MM.1S (cell line): ENCODE results near the gene BRD1.

Source experiments
- DNase-seq: peaks from one replicate; pipeline ENCODE4 v3.0.0-alpha.2; 2015
- H2AFZ ChIP-seq: fragments of 300-600 bp; sonication (generic); 2 replicates; pipeline ENCODE4 v1.6.0; 2016; ENCODE audit warnings: antibody characterized with exemption, low read length
- H3F3A ChIP-seq: fragments of 300-600 bp; sonication (generic); 2 replicates; pipeline ENCODE4 v1.6.1; 2016; ENCODE audit warnings: mild to moderate bottlenecking, antibody characterized with exemption, low read length, moderate library complexity, mixed read lengths; ENCODE audit not compliant: insufficient read depth
- H3K27ac ChIP-seq: fragments of 300-600 bp; sonication (generic); 2 replicates; pipeline ENCODE4 v1.5.1; 2016; ENCODE audit warnings: mild to moderate bottlenecking, low read length
- H3K27me3 ChIP-seq: fragments of 300-600 bp; sonication (generic); replicated peaks from 2 replicates; pipeline ENCODE4 v1.6.0; 2016; ENCODE audit warnings: low read length; ENCODE audit not compliant: insufficient read depth
- H3K36me3 ChIP-seq: fragments of 300-600 bp; sonication (generic); replicated peaks from 2 replicates; pipeline ENCODE4 v1.6.1; 2016; ENCODE audit warnings: mild to moderate bottlenecking, low read length, mixed read lengths; ENCODE audit not compliant: insufficient read depth
- H3K4me1 ChIP-seq: fragments of 300-600 bp; sonication (generic); 2 replicates; pipeline ENCODE4 v1.6.1; 2016; ENCODE audit warnings: low read length, mixed read lengths
- H3K4me2 ChIP-seq: fragments of 300-600 bp; sonication (generic); 2 replicates; pipeline ENCODE4 v1.6.0; 2016; ENCODE audit warnings: low read depth, low read length
- H3K4me3 ChIP-seq: fragments of 300-600 bp; sonication (generic); 2 replicates; pipeline ENCODE4 v1.5.1; 2016; ENCODE audit warnings: low read length, mixed read lengths
- H3K79me2 ChIP-seq: fragments of 300-600 bp; sonication (generic); 2 replicates; pipeline ENCODE4 v1.6.1; 2016; ENCODE audit warnings: mixed run types, low read length, mixed read lengths
- H3K9ac ChIP-seq: fragments of 300-600 bp; sonication (generic); 2 replicates; pipeline ENCODE4 v1.6.1; 2016; ENCODE audit warnings: low read length, mixed read lengths
- H3K9me2 ChIP-seq: fragments of 300-600 bp; sonication (generic); replicated peaks from 2 replicates; pipeline ENCODE4 v1.6.1; 2016; ENCODE audit warnings: mild to moderate bottlenecking, low read length, mixed read lengths; ENCODE audit not compliant: insufficient read depth
- H3K9me3 ChIP-seq: fragments of 300-600 bp; sonication (generic); replicated peaks from 2 replicates; pipeline ENCODE4 v1.6.1; 2016; ENCODE audit warnings: mild to moderate bottlenecking, low read length, mixed read lengths; ENCODE audit not compliant: insufficient read depth
- H4K20me1 ChIP-seq: fragments of 300-600 bp; sonication (generic); 2 replicates; pipeline ENCODE4 v1.6.1; 2016; ENCODE audit warnings: mild to moderate bottlenecking, low read length, moderate library complexity, mixed read lengths; ENCODE audit not compliant: insufficient read depth
- EZH2 ChIP-seq: fragments of 300-600 bp; sonication (generic); optimal IDR thresholded peaks from 2 replicates; pipeline ENCODE3; 2017; ENCODE audit warnings: low read depth, mild to moderate bottlenecking, antibody characterized with exemption, low read length, mixed read lengths
- EZH2phosphoT487 ChIP-seq: fragments of 300-600 bp; sonication (generic); IDR thresholded peaks from 2 replicates; pipeline ENCODE4 v1.6.1; 2018; ENCODE audit warnings: antibody characterized with exemption, low read length
- TF ChIP-seq, protein P1 (sequence below): fragments of 300-600 bp; sonication (generic); IDR thresholded peaks from 2 replicates; pipeline ENCODE4 v1.5.1; 2016; ENCODE audit warnings: antibody characterized with exemption, low read length, mixed read lengths

BRD1 gene

GRCh38 chr22:49772692-49773091, 55.0 kb downstream of the BRD1 start:
- H3K4me3 ChIP-seq: no peak overlapping the region
- H3K27me3 ChIP-seq: no peaks in the 10 kb centered on the region
- no peaks in the 10 kb centered on the region; the same call in 1 of the 2 replicates for H3K36me3 ChIP-seq
- no peak overlapping the region for H2AFZ ChIP-seq
- H3K9me2 ChIP-seq: no peaks in the 10 kb centered on the region
- no peaks in the 10 kb centered on the region for H4K20me1 ChIP-seq
- DNase-seq: no peak
- H3K9ac ChIP-seq: no peak overlapping the region
- no peaks in the 10 kb centered on the region for H3K9me3 ChIP-seq
- no peaks in the 10 kb centered on the region for H3K4me1 ChIP-seq
- H3K4me2 ChIP-seq: no peak overlapping the region
- TF ChIP-seq EZH2phosphoT487 (no peak), EZH2 (no peak)
- TF ChIP-seq, protein P1, sequence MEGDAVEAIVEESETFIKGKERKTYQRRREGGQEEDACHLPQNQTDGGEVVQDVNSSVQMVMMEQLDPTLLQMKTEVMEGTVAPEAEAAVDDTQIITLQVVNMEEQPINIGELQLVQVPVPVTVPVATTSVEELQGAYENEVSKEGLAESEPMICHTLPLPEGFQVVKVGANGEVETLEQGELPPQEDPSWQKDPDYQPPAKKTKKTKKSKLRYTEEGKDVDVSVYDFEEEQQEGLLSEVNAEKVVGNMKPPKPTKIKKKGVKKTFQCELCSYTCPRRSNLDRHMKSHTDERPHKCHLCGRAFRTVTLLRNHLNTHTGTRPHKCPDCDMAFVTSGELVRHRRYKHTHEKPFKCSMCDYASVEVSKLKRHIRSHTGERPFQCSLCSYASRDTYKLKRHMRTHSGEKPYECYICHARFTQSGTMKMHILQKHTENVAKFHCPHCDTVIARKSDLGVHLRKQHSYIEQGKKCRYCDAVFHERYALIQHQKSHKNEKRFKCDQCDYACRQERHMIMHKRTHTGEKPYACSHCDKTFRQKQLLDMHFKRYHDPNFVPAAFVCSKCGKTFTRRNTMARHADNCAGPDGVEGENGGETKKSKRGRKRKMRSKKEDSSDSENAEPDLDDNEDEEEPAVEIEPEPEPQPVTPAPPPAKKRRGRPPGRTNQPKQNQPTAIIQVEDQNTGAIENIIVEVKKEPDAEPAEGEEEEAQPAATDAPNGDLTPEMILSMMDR: no peak
- H3K27ac ChIP-seq: no peak overlapping the region
- peaks cover 10% of the 10 kb centered on the region; the same call in 1 of the 2 replicates for H3K79me2 ChIP-seq
- H3F3A ChIP-seq: peaks cover 3% of the 10 kb centered on the region; the same call in 1 of the 2 replicates

- DNase-seq: no peak
These were observed 56.2 kb downstream of the BRD1 start for GRCh38 chr22:49771266-49772065.

DNA sequence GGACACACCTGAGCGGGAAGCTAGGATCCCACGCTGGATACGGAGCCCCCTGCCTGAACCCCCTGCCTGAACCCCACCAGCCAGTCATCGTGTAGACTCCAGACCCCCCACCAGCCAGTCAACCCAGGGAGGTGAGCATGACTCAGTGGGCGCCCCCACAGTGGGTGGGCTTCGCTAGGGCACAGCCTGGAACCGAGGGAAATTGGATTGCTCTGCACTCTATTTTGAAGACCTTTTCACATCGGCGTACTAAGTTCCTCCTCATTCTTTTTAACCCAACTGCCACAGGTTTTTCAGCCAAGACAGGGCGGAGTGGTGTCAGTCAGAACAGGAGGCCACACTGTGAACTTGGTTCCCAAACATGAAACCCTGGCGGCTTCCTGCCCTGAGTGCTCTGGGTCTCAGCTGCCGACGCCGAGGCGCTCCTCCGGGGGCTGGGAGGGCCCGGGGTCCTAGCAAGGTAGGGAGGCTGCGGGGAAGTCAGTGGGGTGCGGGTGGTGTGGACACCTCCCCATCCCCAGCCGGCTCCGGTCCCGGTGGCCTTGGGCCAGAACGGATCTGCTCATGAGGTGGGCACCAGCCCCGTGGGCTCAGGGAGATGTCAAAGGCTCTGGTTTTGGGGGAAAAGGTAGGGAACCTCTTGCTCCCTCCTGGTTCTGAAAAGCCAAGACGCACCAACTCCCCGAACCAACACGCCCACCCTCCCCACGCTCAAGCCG, 57.0 kb downstream of the BRD1 start:
- Histone ChIP-seq H3K4me2 (no peak overlapping the region), H3K4me3 (no peak overlapping the region)

More at GRCh38 chr22:49771266-49772065, 56.2 kb downstream of the BRD1 start:
- no peak overlapping the region for H3K4me2 ChIP-seq
- H3K4me3 ChIP-seq: no peak overlapping the region
- H3K27me3 ChIP-seq: no peaks in the 10 kb centered on the region
- H4K20me1 ChIP-seq: no peaks in the 10 kb centered on the region
- H3K27ac ChIP-seq: no peak overlapping the region
- H3K9me3 ChIP-seq: no peaks in the 10 kb centered on the region
- no peaks in the 10 kb centered on the region; the same call in 1 of the 2 replicates for H3K36me3 ChIP-seq
- no peaks in the 10 kb centered on the region for H3K9me2 ChIP-seq
- no peak overlapping the region for H2AFZ ChIP-seq
- H3K79me2 ChIP-seq: no peaks in the 10 kb centered on the region
- H3K9ac ChIP-seq: no peak overlapping the region
- peaks cover 3% of the 10 kb centered on the region; the same call in 1 of the 2 replicates for H3F3A ChIP-seq
- H3K4me1 ChIP-seq: no peaks in the 10 kb centered on the region
- TF ChIP-seq, protein P1: no peak
- TF ChIP-seq EZH2: no peak
- no peak for TF ChIP-seq EZH2phosphoT487

More for the DNA sequence above, 57.0 kb downstream of the BRD1 start:
- Histone ChIP-seq H3K27me3 (no peaks in the 10 kb centered on the region), H3K4me1 (no peaks in the 10 kb centered on the region), H3F3A (peaks cover 3% of the 10 kb centered on the region; the same call in 1 of the 2 replicates), H3K79me2 (no peaks in the 10 kb centered on the region), H3K27ac (no peak overlapping the region), H2AFZ (no peak overlapping the region), H3K9ac (no peak overlapping the region), H3K36me3 (no peaks in the 10 kb centered on the region), H3K9me3 (no peaks in the 10 kb centered on the region), H3K9me2 (no peaks in the 10 kb centered on the region), H4K20me1 (no peaks in the 10 kb centered on the region)
- DNase-seq: no peak
- TF ChIP-seq EZH2phosphoT487 (no peak), EZH2 (no peak)
- TF ChIP-seq, protein P1: no peak
